Liver (tissue), 3 donors: ENCODE data around the gene NXPE3.

Source experiments
- FOXA1 ChIP-seq: IDR thresholded peaks from 2 replicates; pipeline ENCODE4 v1.6.1; 2016; ENCODE audit warnings: antibody characterized with exemption
- JUND ChIP-seq, 2 donors: IDR thresholded peaks; 2 replicates each; pipeline ENCODE4 v1.6.1; 2016; ENCODE audit warnings: antibody characterized with exemption in 2 of 2
- RAD21 ChIP-seq, 2 donors: IDR thresholded peaks; 2 replicates each; pipeline ENCODE4 v1.6.1; 2016; ENCODE audit warnings: antibody characterized with exemption in 2 of 2, mild to moderate bottlenecking in 2 of 2
- RXRA ChIP-seq, 2 donors: IDR thresholded peaks; 2 replicates each; pipeline ENCODE4 v1.6.1; 2017 to 2018; ENCODE audit warnings: antibody characterized with exemption in 2 of 2, mild to moderate bottlenecking in 1 of 2
- SP1 ChIP-seq: IDR thresholded peaks from 2 replicates; pipeline ENCODE4 v1.6.1; 2018; ENCODE audit warnings: antibody characterized with exemption, mild to moderate bottlenecking
- YY1 ChIP-seq: IDR thresholded peaks from 2 replicates; pipeline ENCODE4 v1.6.1; 2016; ENCODE audit warnings: antibody characterized with exemption, mild to moderate bottlenecking
- TF ChIP-seq, protein P1 (sequence below): fragments of 150-350 bp; IDR thresholded peaks from 2 replicates; pipeline ENCODE4 v1.5.1; 2017; ENCODE audit warnings: improper control_type of control experiment, low read depth, low read length; ENCODE audit not compliant: missing input control
- TF ChIP-seq, protein P2 (sequence below): IDR thresholded peaks from 2 replicates; pipeline ENCODE4 v1.6.1; 2016; ENCODE audit warnings: antibody characterized with exemption, mild to moderate bottlenecking
- TF ChIP-seq, protein P3 (sequence below): IDR thresholded peaks from 2 replicates; pipeline ENCODE4 v1.6.1; 2016; ENCODE audit warnings: antibody characterized with exemption
- TF ChIP-seq, protein P4 (sequence below): IDR thresholded peaks from 2 replicates; pipeline ENCODE4 v1.6.1; 2016; ENCODE audit warnings: antibody characterized with exemption
- donor health status: healthy.
- donor health status: healthy.

DNA sequence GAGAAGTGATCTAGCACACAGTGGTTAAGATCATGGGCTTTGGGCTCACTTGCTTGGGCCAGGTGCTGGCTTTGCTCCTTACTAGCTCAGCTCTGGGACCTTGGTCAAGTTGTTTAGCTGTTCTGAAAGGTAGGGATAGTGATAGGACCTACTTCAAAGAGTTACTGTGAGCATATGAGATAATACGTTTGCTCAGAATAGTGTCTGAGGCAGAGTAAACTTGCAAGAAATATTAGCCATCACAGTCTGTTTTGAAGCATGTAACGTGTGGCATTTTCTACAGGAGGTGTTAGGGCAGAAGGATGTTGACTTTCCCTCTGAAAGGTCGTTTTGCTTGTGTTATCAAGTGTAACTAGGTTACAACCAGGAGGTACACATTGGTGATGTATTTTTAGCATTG lies 35.8 kb downstream of the NXPE3 start:
- TF ChIP-seq RXRA (IDR thresholded peaks at IDR 0.05) (no peak), RAD21 (IDR thresholded peaks at IDR 0.05) (no peak), JUND (IDR thresholded peaks at IDR 0.05) (no peak), YY1 (no peak), SP1 (no peak), FOXA1 (no peak)
- TF ChIP-seq, protein P1, sequence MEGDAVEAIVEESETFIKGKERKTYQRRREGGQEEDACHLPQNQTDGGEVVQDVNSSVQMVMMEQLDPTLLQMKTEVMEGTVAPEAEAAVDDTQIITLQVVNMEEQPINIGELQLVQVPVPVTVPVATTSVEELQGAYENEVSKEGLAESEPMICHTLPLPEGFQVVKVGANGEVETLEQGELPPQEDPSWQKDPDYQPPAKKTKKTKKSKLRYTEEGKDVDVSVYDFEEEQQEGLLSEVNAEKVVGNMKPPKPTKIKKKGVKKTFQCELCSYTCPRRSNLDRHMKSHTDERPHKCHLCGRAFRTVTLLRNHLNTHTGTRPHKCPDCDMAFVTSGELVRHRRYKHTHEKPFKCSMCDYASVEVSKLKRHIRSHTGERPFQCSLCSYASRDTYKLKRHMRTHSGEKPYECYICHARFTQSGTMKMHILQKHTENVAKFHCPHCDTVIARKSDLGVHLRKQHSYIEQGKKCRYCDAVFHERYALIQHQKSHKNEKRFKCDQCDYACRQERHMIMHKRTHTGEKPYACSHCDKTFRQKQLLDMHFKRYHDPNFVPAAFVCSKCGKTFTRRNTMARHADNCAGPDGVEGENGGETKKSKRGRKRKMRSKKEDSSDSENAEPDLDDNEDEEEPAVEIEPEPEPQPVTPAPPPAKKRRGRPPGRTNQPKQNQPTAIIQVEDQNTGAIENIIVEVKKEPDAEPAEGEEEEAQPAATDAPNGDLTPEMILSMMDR, result no peak
- TF ChIP-seq, protein P2, sequence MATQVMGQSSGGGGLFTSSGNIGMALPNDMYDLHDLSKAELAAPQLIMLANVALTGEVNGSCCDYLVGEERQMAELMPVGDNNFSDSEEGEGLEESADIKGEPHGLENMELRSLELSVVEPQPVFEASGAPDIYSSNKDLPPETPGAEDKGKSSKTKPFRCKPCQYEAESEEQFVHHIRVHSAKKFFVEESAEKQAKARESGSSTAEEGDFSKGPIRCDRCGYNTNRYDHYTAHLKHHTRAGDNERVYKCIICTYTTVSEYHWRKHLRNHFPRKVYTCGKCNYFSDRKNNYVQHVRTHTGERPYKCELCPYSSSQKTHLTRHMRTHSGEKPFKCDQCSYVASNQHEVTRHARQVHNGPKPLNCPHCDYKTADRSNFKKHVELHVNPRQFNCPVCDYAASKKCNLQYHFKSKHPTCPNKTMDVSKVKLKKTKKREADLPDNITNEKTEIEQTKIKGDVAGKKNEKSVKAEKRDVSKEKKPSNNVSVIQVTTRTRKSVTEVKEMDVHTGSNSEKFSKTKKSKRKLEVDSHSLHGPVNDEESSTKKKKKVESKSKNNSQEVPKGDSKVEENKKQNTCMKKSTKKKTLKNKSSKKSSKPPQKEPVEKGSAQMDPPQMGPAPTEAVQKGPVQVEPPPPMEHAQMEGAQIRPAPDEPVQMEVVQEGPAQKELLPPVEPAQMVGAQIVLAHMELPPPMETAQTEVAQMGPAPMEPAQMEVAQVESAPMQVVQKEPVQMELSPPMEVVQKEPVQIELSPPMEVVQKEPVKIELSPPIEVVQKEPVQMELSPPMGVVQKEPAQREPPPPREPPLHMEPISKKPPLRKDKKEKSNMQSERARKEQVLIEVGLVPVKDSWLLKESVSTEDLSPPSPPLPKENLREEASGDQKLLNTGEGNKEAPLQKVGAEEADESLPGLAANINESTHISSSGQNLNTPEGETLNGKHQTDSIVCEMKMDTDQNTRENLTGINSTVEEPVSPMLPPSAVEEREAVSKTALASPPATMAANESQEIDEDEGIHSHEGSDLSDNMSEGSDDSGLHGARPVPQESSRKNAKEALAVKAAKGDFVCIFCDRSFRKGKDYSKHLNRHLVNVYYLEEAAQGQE, result no peak
- TF ChIP-seq, protein P3, sequence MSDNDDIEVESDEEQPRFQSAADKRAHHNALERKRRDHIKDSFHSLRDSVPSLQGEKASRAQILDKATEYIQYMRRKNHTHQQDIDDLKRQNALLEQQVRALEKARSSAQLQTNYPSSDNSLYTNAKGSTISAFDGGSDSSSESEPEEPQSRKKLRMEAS, result no peak
- TF ChIP-seq, protein P4, sequence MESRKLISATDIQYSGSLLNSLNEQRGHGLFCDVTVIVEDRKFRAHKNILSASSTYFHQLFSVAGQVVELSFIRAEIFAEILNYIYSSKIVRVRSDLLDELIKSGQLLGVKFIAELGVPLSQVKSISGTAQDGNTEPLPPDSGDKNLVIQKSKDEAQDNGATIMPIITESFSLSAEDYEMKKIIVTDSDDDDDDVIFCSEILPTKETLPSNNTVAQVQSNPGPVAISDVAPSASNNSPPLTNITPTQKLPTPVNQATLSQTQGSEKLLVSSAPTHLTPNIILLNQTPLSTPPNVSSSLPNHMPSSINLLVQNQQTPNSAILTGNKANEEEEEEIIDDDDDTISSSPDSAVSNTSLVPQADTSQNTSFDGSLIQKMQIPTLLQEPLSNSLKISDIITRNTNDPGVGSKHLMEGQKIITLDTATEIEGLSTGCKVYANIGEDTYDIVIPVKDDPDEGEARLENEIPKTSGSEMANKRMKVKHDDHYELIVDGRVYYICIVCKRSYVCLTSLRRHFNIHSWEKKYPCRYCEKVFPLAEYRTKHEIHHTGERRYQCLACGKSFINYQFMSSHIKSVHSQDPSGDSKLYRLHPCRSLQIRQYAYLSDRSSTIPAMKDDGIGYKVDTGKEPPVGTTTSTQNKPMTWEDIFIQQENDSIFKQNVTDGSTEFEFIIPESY, result no peak
